ENCODE measurements around the gene IL2RG. TPM values are rescaled to one million over a fixed set of nuclear protein-coding genes. Genes with fewer than 3 reads are reported as not detected.

The IL2RG gene
- total RNA-seq, 1 experiment from 2014 or later: not detected

DNA sequence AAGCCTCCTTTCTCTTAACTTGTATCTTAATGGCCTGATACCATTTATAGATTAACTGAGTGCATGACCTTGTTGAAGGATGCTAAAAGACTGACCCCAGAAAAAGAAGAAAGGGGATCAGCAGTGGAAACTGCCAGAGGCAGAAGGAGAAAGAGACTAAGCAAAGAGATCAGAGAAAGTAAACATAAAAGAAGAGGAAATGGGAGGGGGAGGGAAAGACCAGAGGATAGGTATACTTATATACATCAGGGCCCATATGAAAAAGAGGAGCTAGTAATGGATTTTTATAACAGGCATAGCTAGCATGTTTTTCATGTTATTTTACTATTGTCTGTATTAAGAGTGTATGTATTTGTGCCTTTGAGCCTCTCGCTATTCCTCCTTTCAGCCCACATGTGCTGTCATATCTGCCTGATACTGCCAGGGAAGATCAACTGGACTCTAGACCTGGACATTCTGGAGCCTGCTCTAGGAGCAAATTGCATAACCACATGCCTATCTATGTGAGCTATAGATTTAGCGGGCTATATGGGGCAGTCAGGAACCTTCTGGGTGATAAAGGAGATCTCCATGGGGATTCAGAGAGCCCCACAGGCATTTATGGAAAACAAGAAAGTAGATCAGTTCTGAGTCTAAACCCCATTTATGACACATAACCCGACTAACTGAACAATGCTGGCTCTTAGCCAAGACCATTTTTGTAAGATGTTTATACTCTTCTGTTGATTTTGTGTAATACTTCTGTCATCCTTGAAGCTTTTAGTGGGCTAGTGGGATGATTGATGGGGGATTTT lies 29.9 kb downstream of the IL2RG start:
- Histone ChIP-seq H3K79me2 (ENCODE audit: low read length) (no peaks in the 10 kb centered on the region), H3K4me3 (ENCODE audit: low read length) (no peak overlapping the region), H3F3A (ENCODE audit: low read length, unreplicated experiment) (peaks cover 4% of the 10 kb centered on the region), H4K20me1 (ENCODE audit: low read length) (no peaks in the 10 kb centered on the region), H3K36me3 (ENCODE audit: low read depth, low read length) (no peaks in the 10 kb centered on the region), H3K4me2 (ENCODE audit: low read length) (peak overlapping the region; percentile 46), H3K9me3 (ENCODE audit: low read length) (no peaks in the 10 kb centered on the region), H3K27me3 (ENCODE audit: low read length) (no peaks in the 10 kb centered on the region), H2AFZ (ENCODE audit: low read length) (no peak overlapping the region), H3K9ac (ENCODE audit: low read length) (no peak overlapping the region), H3K9me2 (replicated peaks; ENCODE audit: low read length) (no peaks in the 10 kb centered on the region), H3K27ac (ENCODE audit: low read length) (no peak overlapping the region), H3K4me1 (ENCODE audit: insufficient read depth, low read length) (peaks cover 14% of the 10 kb centered on the region)
- ChIA-PET POLR2A (ENCODE audit: unreplicated experiment) (no interaction called here), CTCF (no interaction called here)
- no peak for TF ChIP-seq EZH2phosphoT487 (IDR thresholded peaks at IDR 0.05; ENCODE audit: borderline replicate concordance, low read length)
- TF ChIP-seq, protein P1, sequence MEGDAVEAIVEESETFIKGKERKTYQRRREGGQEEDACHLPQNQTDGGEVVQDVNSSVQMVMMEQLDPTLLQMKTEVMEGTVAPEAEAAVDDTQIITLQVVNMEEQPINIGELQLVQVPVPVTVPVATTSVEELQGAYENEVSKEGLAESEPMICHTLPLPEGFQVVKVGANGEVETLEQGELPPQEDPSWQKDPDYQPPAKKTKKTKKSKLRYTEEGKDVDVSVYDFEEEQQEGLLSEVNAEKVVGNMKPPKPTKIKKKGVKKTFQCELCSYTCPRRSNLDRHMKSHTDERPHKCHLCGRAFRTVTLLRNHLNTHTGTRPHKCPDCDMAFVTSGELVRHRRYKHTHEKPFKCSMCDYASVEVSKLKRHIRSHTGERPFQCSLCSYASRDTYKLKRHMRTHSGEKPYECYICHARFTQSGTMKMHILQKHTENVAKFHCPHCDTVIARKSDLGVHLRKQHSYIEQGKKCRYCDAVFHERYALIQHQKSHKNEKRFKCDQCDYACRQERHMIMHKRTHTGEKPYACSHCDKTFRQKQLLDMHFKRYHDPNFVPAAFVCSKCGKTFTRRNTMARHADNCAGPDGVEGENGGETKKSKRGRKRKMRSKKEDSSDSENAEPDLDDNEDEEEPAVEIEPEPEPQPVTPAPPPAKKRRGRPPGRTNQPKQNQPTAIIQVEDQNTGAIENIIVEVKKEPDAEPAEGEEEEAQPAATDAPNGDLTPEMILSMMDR (conservative IDR thresholded peaks at IDR 0.05; ENCODE audit: low read depth, low read length): no peak
- no peak for TF ChIP-seq EZH2 (IDR thresholded peaks at IDR 0.05; ENCODE audit: low read length, unreplicated experiment)
- no TSS peak for BruUV-seq (replicated peaks)
- ATAC-seq: peak; percentile 56
- peak; percentile 79 for DNase-seq
- intact Hi-C loops (cut with micrococcal nuclease): no loop called here

DNA sequence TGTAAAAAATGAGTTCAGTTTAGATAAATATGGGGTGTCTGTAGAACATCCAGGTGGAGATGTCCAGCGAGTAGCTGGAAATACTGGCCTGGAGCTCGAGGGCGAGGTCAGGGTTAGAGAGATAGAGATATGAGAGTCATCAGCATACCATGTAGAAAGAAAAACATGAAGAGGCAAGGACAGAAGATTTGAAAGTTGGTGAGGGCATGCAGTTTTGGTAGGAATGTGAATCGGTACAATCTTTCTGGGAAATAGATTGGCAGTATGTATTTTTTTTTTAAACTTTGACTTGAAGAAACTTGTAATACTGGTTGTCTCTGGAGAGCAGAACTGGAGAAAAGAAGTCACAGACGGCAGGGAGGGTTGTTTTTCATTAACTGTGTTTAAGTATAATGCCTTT lies 40.8 kb downstream of the IL2RG start:
- no TSS peak for BruUV-seq (replicated peaks)
- H3K36me3 ChIP-seq (ENCODE audit: low read depth, low read length): no peaks in the 10 kb centered on the region
- ChIA-PET CTCF (no interaction called here), POLR2A (ENCODE audit: unreplicated experiment) (no interaction called here)
- no peaks in the 10 kb centered on the region for H3K9me3 ChIP-seq (ENCODE audit: low read length)
- no peak for ATAC-seq
- no peak overlapping the region for H3K27ac ChIP-seq (ENCODE audit: low read length)
- H3F3A ChIP-seq (ENCODE audit: low read length, unreplicated experiment): no peaks in the 10 kb centered on the region
- H3K4me1 ChIP-seq (ENCODE audit: insufficient read depth, low read length): peaks cover 19% of the 10 kb centered on the region
- TF ChIP-seq EZH2 (IDR thresholded peaks at IDR 0.05; ENCODE audit: low read length, unreplicated experiment) (no peak), EZH2phosphoT487 (IDR thresholded peaks at IDR 0.05; ENCODE audit: borderline replicate concordance, low read length) (no peak)
- TF ChIP-seq, protein P1 (conservative IDR thresholded peaks at IDR 0.05; ENCODE audit: low read depth, low read length): no peak
- no peak overlapping the region for H3K4me3 ChIP-seq (ENCODE audit: low read length)
- H3K79me2 ChIP-seq (ENCODE audit: low read length): peaks cover 23% of the 10 kb centered on the region
- H3K27me3 ChIP-seq (ENCODE audit: low read length): no peaks in the 10 kb centered on the region
- no peak for DNase-seq
- H4K20me1 ChIP-seq (ENCODE audit: low read length): no peaks in the 10 kb centered on the region
- intact Hi-C loops (cut with micrococcal nuclease): no loop called here
- H2AFZ ChIP-seq (ENCODE audit: low read length): no peak overlapping the region
- H3K9ac ChIP-seq (ENCODE audit: low read length): no peak overlapping the region
- no peaks in the 10 kb centered on the region for H3K9me2 ChIP-seq (replicated peaks; ENCODE audit: low read length)
- no peak overlapping the region for H3K4me2 ChIP-seq (ENCODE audit: low read length)
